Globus pallidus (tissue), 1 donor: ENCODE data around the gene PTGDR2.
A peak's percentile ranks its signal among the peaks of the same experiment; 100 is the strongest.

ENCODE experiments used
- DNase-seq: peaks from one replicate; pipeline ENCODE4 v3.0.0-alpha.2; 2015; ENCODE audit warnings: low spot score

The PTGDR2 gene

DNA sequence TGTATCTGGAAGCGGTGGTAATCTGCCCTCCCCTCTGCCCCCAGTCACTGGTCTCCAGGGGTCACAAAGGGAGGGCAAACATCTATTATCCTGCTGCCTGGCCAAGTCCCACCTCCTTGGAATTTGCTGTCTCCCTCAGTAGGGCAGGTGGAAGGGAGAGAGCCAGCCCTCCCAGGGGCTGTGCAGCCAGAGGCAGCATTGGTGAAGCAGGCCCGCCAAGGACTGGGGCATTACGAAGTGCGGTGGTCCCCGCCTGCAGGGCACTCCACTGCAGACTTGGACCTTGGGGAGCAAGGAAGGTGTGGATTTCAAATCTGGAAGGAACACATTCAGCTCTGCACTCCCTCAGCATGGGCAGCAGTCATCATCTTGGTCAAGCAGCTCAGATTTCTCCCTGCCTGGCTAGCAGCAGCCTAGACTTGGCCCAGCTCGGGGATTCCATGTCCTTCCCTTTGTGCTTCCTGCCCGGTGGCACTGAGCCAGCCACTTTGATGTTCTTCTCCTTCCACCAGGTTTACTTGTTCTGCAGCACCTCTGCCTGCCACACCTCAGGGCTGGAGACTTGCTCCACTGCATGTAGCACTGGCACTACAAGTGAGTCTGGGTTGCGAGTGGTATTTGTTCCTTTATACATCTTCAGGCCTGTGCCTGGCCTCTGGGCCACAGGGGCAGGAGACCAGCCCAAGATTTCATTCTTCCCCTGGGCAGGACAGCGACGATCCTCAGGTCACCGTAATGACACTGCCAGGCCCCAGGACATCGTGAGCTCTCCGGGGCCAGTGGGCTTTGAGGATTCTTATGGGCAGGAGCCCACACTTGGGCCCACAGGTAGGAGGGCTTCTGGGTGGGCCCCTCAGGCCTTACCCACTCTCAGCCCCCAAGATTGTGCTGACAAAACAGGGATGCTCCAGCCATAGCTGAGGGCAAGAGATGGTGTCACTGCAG is 18.9 kb upstream of the PTGDR2 start:
- DNase-seq = no peak

DNA sequence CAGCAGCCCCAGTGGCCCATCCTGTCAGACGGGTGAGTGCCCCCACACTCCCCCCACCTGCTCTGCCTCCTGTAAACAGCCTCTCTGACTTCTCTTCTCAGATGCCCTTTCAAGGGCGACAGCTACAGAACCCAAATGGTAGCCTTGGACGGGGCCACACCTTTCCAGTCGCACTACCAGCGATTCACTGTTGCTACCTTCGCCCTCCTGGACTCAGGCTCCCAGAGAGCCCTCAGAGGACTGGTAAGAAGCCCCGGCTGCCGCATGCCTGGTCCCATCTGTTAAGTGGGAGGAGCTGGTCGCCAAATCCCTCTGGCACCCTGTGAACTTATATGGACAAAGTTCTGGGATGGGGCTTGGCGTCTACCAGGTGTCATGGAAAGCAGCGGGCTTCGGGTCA is 17.8 kb upstream of the PTGDR2 start:
- DNase-seq = no peak

DNA sequence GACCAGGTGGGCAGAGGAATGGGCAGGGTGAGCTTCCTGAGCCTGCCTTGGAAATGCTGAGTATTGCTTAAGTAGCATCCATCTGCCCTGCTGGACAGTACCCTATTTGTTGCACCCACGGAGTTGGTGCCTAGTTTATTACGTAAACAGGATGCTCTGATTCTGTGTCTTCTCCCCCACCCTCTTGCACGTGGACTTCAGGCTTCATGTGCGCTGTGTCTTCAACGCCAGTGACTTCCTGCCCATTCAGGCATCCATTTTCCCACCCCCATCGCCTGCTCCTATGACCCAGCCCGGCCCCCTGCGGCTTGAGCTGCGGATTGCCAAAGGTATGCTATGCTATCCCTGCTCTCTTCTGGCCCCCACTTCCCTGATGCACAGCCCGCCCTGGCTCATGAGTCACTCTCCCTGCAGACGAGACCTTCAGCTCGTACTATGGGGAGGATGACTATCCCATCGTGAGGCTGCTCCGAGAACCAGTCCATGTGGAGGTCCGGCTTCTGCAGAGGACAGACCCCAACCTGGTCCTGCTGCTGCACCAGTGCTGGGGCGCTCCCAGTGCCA is 17.3 kb upstream of the PTGDR2 start:
- DNase-seq = no peak

DNA sequence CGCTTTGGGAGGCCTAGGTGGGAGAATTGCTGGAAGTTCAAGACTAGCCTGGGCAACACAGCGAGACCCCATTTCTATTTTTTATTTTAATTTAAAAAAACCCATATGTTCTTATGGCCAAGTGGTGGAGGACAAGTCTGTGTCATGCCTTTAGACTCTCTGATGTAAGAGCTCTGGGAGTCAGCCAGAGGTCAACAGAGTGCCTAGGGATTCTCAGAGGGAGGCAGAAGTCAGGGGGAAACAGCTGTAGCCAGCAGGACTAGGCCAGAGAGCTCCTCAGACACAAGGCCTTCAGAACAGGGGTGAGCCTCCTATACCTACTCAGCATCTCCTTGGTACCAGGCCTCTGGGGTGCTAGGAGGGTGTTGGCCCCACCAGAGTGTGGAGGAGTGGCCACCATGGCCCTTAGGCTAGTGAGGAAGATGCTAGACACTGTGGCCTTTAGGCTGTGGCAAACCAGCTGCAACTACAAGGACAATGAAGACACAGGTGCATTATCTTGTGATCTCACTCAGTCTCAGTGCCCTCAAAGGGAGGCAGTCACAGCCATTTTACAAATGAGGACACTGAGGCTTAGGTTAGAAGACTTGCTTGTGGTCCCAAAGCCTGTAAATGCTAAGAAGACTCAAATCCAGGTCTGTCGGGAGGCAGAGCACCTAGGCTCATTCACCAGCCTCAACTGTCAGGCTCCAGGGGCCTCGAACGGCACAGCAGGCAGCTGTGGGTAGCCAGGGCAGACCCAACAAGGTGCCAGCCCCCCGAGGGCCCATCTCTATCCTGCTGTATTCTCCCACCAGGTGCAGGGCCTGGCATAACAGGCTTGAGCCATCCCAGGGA is 16.6 kb upstream of the PTGDR2 start:
- no peak for DNase-seq

DNA sequence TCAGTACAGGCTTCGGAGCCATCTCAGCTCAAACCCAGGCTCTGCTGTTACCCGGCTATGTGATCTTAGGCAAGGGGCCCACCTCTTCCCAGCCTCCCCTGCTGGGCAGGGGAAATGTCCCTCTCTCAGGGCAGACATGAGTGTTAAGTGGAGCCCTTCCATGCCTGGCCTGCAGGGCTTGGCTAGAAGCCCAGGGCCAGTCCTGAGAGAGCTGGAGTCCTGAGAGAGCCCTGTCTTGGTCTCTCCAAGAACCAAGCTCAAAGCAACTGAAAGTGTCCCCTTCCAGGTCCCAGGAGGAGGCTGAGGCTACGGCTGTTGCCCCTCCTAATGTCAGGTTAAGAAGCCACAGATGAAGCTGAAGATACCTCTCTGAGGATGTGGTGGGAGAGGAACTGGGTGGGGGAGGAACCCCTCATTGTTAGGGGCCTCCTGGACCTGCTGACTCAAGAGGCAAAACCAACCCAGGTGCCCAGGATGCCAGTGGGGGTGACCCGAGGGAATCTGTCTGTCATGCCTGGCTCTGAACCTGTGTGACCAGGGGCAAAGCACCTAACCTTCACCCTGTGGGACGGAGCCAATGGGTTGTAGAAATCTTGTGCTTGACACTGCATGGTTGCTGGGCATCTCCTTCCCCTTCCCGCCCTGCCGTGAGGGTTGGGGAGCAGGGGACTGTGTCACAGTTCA is 15.8 kb upstream of the PTGDR2 start:
- DNase-seq = no peak

DNA sequence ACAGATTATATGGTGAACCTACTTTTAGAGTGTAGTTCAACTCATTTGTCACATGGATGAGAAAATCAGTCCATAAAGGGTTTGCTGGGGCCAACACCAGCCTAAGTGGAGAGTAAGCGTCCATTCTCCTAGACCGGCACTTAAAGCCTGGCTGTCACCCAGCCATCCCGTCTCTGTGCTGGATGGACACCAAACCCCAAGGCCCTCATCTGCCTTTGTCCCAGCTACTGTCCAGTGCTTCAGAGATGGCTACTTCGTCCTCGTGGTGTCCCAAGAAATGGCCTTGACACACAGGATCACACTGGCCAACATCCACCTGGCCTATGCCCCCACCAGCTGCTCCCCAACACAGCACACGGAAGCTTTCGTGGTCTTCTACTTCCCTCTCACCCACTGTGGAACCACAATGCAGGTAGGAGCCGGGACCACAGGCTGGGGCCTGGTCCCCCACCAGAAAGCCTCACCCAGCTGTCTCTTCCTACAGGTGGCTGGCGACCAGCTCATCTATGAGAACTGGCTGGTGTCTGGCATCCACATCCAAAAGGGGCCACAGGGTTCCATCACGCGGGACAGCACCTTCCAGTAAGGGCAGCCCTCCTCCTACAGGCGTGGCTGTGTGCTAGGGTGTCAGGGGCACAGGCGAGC is 15.1 kb upstream of the PTGDR2 start:
- DNase-seq = no peak

DNA sequence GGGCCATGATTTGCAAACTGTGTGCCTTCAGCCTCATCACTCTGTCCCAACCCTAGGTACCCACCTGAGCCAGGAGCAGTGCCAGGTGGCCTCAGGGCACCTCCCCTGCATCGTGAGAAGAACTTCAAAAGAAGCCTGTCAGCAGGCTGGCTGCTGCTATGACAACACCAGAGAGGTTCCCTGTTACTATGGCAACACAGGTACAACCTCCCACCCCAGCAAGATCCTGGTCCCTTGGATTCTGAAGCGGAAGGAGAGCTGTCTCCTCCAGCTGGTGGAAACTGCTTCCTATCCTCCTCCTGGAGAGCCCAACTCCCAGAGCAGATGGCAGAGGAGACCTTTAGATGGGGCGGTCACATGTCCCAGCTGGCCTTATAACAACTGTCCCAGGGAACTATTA is 14.5 kb upstream of the PTGDR2 start:
- no peak for DNase-seq

DNA sequence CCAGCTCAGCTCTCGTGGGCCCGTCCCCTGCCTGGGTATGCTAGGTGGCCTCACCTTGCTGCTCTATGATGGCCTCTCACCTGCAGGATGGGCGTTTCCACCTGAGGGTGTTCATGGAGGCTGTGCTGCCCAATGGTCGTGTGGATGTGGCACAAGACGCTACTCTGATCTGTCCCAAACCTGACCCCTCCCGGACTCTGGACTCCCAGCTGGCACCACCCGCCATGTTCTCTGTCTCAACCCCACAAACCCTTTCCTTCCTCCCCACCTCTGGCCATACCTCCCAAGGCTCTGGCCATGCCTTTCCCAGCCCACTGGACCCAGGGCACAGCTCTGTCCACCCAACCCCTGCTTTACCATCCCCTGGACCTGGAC is 13.7 kb upstream of the PTGDR2 start:
- no peak for DNase-seq

DNA sequence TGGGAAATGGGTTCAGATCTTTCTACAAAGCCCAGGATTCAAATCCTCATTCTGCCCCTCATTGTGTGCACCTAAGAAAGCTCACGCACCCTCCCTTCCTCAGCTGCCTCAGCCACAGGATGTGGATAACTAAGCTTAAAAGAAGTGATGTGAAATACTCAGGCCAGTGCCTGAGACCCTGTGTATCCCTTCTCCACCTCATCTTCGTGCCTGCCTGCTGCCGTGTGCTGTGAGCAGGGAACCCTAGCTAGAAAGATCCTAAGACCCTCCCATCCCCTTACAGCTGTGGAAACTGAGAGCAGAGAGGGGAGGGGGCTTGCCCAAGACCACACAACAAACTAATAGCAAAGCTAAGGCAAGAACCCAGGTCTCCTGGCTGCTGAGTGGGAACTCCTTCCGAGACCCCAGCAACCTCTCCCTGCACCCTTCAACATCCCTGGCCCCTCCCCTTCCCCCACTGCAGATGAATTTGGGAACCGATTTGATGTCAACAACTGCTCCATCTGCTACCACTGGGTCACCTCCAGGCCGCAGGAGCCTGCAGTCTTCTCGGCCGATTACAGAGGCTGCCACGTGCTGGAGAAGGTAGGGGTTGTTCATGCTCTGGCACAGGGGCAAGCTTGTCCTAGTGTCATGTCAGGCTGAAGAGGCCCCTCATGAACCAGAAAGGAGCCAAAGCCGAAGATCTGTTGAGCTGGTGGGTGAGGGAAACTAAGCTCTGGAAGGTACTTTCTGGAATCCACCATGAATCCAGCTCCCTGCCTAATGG is 13.1 kb upstream of the PTGDR2 start:
- DNase-seq = no peak

DNA sequence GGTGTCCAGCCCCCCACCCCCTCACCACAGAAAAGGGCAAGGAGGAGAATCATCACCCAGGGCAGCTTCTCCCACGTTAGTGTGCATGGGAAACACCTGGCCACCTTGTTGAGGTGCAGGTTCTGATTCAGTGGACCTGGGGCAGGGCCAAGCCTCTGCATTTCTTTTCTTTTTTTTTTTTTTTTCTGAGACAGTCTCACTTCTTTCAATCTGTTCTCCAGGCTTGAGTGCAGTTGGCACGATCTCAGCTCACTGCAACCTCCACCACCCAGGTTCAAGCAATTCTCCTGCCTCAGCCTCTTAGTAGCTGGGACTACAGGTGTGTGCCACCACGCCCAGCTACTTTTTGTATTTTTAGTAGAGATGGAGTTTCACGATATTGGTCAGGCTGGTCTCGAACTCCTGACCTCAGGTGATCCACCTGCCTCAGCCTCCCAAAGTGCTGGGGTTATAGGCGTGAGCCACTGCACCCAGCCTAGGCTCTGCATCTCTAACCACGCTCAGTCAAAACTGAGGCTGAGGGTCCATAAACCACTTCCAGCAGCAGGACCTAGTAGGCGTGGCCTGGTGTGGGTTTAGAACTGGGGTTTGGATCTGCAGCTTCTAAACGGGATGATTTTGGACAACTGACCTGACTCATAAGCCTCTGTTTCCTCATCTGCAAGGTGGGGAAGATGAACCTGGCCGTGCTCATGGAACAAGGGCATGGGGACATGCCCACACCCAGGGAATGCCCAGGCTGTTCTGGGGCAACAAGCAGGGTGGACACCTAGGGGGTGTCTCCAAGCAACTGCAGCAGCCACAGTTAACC is 12.3 kb upstream of the PTGDR2 start:
- DNase-seq = no peak

DNA sequence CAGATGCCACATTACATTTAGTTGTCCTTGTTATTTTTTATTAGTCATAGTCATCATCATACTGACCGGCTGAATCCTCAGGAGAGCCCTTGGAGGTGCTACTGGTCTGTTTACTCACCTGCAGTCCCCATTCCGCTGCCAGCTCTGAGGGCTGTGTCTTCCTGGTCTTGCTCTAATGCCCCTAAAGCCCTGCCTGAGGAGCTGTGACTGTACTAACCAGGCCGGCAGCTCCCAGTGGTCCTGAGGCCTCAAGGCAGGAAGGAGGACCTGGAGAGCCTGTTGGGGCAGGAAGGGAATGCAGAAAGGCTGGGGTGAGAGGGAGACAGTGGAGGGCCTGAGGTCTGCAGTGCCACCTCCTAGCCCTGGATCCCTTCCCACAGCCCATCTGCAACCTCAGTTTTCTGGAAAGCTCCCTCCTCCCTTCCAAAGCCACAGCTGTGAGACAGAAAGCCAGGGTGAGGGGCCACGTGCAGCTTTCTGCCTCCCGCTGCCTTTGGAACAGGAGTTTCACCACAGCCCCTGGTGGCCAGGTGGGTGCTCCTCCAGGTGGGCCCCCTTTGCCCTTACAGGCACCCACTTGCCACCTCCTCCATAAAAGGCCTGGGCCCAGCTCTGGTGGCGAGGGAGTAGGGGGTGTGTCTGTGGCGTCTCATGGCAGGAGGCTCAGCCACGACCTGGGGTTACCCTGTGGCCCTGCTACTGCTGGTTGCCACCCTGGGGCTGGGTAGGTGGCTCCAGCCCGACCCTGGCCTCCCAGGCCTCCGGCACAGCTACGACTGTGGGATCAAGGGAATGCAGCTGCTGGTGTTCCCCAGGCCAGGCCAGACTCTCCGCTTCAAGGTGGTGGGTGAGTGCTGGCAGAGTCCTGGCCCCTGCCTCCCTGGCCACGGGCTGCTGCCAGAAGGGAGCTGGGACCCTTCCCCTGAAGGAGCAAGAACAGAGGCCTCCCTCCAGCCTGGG is 11.4 kb upstream of the PTGDR2 start, which contains the start of gene ZP1:
ZP1 (plus strand) TSS at position 632 of the 960 bp plus-strand sequence; CDS start at position 652, 20 bp downstream.
- no peak for DNase-seq

DNA sequence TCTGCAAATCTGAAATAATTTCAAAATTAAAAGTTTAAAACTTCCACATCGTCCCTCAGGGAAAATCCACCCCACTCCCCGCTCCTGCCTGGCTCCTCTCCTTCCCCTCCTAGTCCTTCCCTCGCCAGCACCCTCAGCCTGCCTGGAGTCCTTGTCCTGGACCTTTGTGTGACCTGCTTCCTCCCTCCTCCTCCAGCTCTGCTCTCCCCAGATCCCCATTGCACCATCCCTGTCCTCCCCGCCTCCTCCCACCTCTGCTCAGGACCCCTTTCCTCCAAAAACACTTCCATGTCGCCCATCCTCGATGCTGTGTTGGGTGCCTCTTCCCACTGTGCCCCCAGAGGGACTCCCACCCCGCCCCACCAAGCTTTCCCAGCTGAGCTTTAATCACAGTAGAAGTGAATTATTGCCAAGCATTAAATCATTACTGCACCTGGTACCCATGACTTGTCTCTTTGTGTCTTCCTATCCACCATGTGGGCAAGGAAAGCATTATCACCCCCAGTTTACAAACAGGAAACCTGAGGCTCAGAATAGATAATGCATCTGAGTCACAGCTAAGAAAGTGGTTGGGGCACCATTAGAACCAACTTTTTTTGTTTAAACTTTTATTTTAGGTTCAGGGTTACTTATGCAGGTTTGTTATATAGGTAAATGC is 9.2 kb upstream of the PTGDR2 start:
- no peak for DNase-seq

DNA sequence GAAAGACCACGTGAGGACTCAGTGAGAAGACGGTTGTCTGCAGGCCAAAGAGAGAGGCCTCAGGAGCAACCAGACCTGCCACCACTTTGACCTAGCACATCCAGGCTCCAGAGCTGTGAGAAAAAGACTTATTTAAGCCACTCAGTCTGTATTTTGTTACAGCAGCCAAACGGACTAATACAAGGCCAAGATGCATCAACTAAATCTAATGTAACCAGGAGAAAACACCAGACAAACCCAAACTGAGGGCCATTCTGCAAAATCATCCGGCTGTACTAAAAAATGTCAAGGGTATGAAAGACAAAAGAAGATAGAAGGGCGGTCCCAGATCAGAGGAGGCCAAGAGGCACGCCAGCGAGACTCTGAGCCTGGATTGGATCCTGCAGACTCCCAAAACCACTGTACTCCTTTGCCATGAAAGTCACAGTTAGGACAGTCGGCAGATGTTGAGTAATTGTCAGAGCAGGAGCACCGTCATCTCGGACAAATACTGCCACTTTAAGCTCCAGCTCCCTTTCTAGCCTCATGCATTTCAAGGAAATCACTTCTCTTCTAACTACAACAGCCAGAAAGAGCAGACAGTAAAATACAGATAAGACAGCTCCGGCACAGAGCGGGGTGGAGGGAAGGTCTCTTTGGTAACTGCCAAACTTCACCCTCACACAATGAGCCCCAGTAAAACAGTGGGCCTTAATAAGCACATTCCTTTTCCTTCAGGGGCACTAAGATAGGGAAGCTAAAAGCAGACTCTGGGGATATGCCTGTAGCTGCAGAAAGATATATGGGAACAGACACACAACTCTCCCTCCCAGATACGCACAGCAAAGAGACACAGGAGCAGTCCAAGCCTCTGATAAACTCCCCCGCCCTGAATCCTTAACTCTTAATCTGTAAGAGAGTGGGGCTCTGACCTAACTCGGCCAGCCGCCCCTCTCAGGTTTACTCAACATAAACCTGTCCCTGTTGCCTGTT is 8.1 kb upstream of the PTGDR2 start:
- DNase-seq = no peak

DNA sequence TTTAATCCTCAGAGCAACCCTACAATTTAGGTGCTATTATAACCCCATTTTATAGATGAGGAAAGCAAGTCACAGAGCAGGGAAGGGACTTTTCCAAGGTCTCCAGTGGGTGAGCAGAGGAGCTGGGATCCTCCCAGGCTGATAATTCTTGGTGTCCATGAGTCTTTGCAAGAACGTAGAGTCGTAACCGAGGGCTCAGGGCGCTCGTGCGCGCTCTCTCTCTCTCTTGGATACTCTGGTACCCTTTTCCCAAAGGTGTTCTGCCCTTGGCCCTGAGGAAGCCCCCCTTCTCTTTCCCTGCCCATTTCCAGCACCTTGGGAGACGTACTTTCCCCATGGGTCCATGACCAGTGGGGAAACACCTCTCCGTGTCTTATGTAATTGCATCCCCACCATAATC is 6.4 kb upstream of the PTGDR2 start:
- DNase-seq = no peak

DNA sequence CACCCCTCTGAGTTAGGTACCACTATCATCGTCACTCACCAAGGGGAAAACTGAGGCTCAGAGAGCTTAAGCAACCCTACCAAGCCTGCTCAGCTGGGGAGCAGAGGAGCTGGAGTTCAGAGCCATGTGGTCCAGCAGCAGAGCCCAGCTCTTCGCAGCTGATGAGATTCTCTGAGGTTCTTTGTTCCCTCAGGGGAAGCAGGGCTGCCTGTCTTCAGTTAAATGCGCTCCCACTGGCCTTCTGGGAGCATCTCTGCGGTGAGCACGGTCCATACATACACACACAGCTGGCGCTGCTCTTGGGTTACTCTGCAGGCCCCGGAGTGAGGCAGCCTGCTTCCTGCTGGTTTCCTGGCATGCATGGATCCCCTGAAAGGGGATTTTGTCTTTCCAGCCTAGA is 5.2 kb upstream of the PTGDR2 start:
- DNase-seq = peak; percentile 56

DNA sequence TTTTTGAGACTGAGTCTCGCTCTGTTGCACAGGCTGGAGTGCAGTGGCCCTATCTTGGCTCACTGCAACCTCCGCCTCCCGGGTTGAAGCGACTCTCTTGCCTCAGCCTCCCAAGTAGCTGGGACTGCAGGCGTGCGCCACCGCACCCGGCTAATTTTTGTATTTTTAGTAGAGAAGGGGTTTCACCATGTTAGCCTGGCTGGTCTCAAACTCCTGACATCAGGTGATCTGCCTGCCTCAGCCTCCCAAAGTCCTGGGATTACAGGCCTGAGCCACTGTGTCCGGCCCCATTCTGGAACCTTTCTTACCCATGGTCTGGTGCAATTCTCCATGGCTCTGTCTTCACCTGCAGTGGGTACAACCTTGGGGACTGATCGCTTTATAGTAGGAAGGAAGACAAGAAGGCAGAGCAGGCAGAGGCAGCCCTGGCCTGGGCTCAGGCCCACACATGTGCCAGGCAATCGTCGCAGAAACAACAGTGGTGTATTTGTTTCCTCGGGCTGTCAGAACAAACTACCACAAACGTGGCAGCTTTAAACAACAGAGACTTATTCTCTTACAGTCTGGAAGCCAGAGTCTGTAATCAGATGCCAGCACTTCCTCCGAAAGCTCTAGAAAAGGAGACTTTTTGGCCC is 4.0 kb upstream of the PTGDR2 start:
- DNase-seq = peak; percentile 84
